T-cell (primary cell): ENCODE results near the gene MCM9. TPM values are rescaled to one million over a fixed set of nuclear protein-coding genes. Genes with fewer than 3 reads are reported as not detected.

Source experiments
- ATAC-seq, 4 experiments: fragments of 200-7000 bp in 3 of 4; fragments of 150-1000 bp in 1 of 4; cut with Tn5 transposase; replicated peaks in 1 of 4; 1 replicate in 3 of 4; 2 replicates in 1 of 4; pipeline ENCODE4 v1.10.0; 2021; ENCODE audit warnings: moderate library complexity in 3 of 4, mild to moderate bottlenecking in 2 of 4, moderate number of reproducible peaks in 1 of 4
- CTCF ChIA-PET, 2 donors: fragments of 300-600 bp; sonication (Branson Sonifier 250); formaldehyde crosslinking; loops; one replicate each; lab custom pipeline; 2022; ENCODE audit warnings: antibody characterized with exemption in 2 of 2; lab: Charles Lee
- POLR2A ChIA-PET, 2 donors: fragments of 300-600 bp; sonication (Branson Sonifier 250); formaldehyde crosslinking; loops; one replicate each; lab custom pipeline; 2022; ENCODE audit warnings: antibody characterized with exemption in 2 of 2; lab: Charles Lee
- DNase-seq, 35 experiments: peaks; one replicate each; pipeline versions ENCODE4 v3.0.0 to v3.0.0-alpha.2; 2013 to 2023
- H3K27ac ChIP-seq: one replicate; pipeline ENCODE4 v1.5.1; 2013; ENCODE audit warnings: low read length
- H3K27me3 ChIP-seq, 2 experiments: replicated peaks in 1 of 2; 1 replicate in 1 of 2; 2 replicates in 1 of 2; pipeline versions ENCODE4 v1.6.1 to v1.7.0; 2013; ENCODE audit warnings: low read length in 1 of 2, mixed read lengths in 1 of 2; ENCODE audit not compliant: control insufficient read depth in 2 of 2, insufficient read depth in 2 of 2; ENCODE audit errors: extremely low read depth in 1 of 2
- H3K36me3 ChIP-seq, 2 donors: 1 replicate in 1 of 2; 2 replicates in 1 of 2; pipeline versions ENCODE4 v1.6.1 to v1.7.0; 2013; ENCODE audit warnings: low read length in 1 of 2; ENCODE audit not compliant: control insufficient read depth in 2 of 2, insufficient read depth in 1 of 2; ENCODE audit errors: extremely low read depth in 1 of 2
- H3K4me1 ChIP-seq, 2 experiments: 1 replicate in 1 of 2; 2 replicates in 1 of 2; pipeline versions ENCODE4 v1.6.1 to v1.7.0; 2013; ENCODE audit warnings: low read length in 2 of 2, mixed read lengths in 1 of 2; ENCODE audit not compliant: insufficient read depth in 2 of 2, control insufficient read depth in 1 of 2; ENCODE audit errors: extremely low read depth in 1 of 2
- H3K4me3 ChIP-seq, 2 donors: 1 replicate in 1 of 2; 2 replicates in 1 of 2; pipeline versions ENCODE4 v1.5.1 to v1.7.0; 2013; ENCODE audit warnings: mild to moderate bottlenecking in 2 of 2, low read length in 1 of 2, moderate library complexity in 1 of 2; ENCODE audit not compliant: control insufficient read depth in 1 of 2; ENCODE audit errors: extremely low read depth in 1 of 2
- H3K9me3 ChIP-seq: 2 replicates; pipeline ENCODE4 v1.7.0; 2013
- H3K27ac Mint-ChIP-seq, 2 donors: one replicate each; pipeline ENCODE4 v1.8.0; 2020 to 2021; ENCODE audit warnings: mild to moderate bottlenecking in 2 of 2, mixed read lengths in 2 of 2
- H3K27me3 Mint-ChIP-seq, 2 donors: one replicate each; pipeline ENCODE4 v1.8.0; 2021 to 2022; ENCODE audit warnings: mixed read lengths in 2 of 2
- H3K36me3 Mint-ChIP-seq: one replicate; pipeline ENCODE4 v1.8.0; 2021; ENCODE audit warnings: mixed read lengths
- H3K4me1 Mint-ChIP-seq, 3 donors: one replicate each; pipeline ENCODE4 v1.8.0; 2020 to 2022; ENCODE audit warnings: mixed read lengths in 3 of 3, mild to moderate bottlenecking in 1 of 3
- H3K4me3 Mint-ChIP-seq, 3 donors: one replicate each; pipeline ENCODE4 v1.8.0; 2020 to 2022; ENCODE audit warnings: mild to moderate bottlenecking in 3 of 3, mixed read lengths in 3 of 3, moderate library complexity in 3 of 3
- H3K9me3 Mint-ChIP-seq, 3 donors: one replicate each; pipeline ENCODE4 v1.8.0; 2020 to 2022; ENCODE audit warnings: mixed read lengths in 3 of 3
- WGBS: methylation state at CpG from one replicate; pipeline ENCODE4 v1.1.5; 2013; ENCODE audit warnings: missing lambda C conversion rate; ENCODE audit not compliant: insufficient coverage; 5-methylcytosine and 5-hydroxymethylcytosine counted together
- total RNA-seq, 35 experiments: library from RNA in 6 of 35; stranded (reverse) in 6 of 35; fragments of 120-200 nt in 1 of 35; gene quantifications; one replicate each; pipeline versions ENCODE4 v1.2.1 to v1.2.4 and lab custom pipeline; 2013 to 2026

The MCM9 gene
- total RNA-seq, 5 donors from 2014 or later (not counting 1 experiment from before 2014, with no cell fraction given), result 27.9 to 34.8 (median 31.4) TPM

DNA sequence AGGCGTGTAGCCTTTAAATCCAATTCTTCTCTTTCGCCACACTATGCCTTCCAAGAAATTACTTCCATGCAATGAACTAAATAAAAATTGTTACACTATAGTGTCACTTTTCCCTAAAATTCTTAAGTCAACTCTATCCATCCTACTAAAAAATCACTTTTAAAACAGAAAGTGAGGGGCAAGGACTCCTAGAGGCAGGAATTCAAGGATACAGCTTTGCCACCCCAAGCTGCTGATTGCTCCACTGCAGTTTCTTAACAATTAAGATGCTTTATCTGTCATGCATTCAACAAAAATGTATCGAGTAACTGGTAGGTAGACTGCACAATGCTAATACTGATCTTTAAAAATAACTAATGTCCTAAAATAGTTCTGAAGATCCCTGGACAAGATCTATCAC, 4.3 kb downstream of the MCM9 start:
- Histone ChIP-seq H3K4me1 (peaks cover 2 to 7% of the 10 kb centered on the region in 2 experiments), H3K4me3 (no peak overlapping the region), H3K27ac (no peak overlapping the region), H3K9me3 (no peaks in the 10 kb centered on the region), H3K27me3 (no peaks in the 10 kb centered on the region), H3K36me3 (peaks cover 0 to 20% of the 10 kb centered on the region in 2 donors)
- Mint-ChIP-seq H3K36me3 (peaks cover 31% of the 10 kb centered on the region), H3K4me3 (no peak overlapping the region), H3K27ac (no peak overlapping the region), H3K4me1 (peaks cover 35 to 41% (median 40%) of the 10 kb centered on the region in 3 donors), H3K27me3 (no peaks in the 10 kb centered on the region), H3K9me3 (no peaks in the 10 kb centered on the region)
- CTCF ChIA-PET, result interaction anchor here in 1 of 2 donors (0.6 kb wide), 1 partner anchor 34 kb away, joined by 3 read pairs; no protein-coding TSS in a partner anchor
- DNase-seq (no peak), ATAC-seq (no peak)
- 90% methylated on average over 2 of the region's 3 CpGs for WGBS
- POLR2A ChIA-PET, result no interaction called here

DNA sequence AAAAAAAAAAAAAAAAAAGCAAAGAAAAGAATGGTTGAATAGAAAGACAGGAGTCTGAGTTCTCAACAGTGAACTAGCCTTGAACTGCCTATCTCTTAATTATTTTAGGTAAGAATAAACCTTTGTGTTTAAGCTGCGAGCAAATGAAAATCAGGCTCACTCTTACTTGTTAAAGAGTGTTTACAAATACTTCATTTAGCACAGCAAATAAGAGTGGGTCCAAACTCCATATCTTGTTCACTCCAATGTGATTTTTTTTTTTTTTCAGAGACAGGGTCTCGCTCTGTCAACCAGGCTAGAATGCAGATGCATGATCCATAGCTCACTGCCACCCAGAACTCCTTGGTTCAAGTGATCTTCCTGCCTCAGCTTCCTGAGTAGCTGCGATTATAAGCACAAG, 11.9 kb downstream of the MCM9 start:
- DNase-seq (no peak), ATAC-seq (no peak)
- CTCF ChIA-PET, result interaction anchor here (0.6 to 0.7 kb wide), 2 partner anchors 461 to 646 kb away, joined by 3 to 4 read pairs; no protein-coding TSS in a partner anchor
- WGBS, result 100% methylated on average over 2 of the region's 3 CpGs
- Mint-ChIP-seq H3K27me3 (no peaks in the 10 kb centered on the region), H3K9me3 (no peaks in the 10 kb centered on the region), H3K36me3 (peaks cover 62% of the 10 kb centered on the region), H3K27ac (no peak overlapping the region), H3K4me1 (peaks cover 7 to 14% (median 10%) of the 10 kb centered on the region in 3 donors), H3K4me3 (no peak overlapping the region)
- no peaks in the 10 kb centered on the region for H3K9me3 ChIP-seq
- H3K27ac ChIP-seq, result no peak overlapping the region
- H3K4me3 ChIP-seq, result no peak overlapping the region
- H3K36me3 ChIP-seq, result peaks cover 3 to 56% of the 10 kb centered on the region in 2 donors
- H3K4me1 ChIP-seq, result no peaks in the 10 kb centered on the region
- POLR2A ChIA-PET, result interaction anchor here (0.6 to 1.1 kb wide), 2 partner anchors 19 to 23 kb away, joined by 3 to 4 read pairs; no protein-coding TSS in a partner anchor
- H3K27me3 ChIP-seq, result no peaks in the 10 kb centered on the region

DNA sequence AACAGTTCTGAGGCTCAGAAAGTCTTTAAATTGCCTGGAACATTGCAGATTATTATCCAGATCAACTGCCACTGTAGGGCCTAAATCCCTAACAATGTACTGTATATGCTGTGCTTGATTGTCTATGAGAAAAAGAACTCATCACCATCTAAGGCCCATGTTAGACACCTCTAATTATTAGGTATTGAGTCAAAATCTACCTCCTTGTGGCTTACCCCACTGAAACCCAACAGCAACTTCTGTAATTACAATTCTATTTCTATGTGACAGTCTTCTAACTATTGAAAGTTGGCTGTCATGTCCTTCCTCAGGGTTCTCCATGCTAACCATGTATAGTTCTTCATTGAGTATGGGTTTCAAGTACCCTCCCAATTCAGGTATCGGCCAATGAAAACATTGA, 13.9 kb downstream of the MCM9 start:
- H3K4me3 ChIP-seq, result no peak overlapping the region
- no peaks in the 10 kb centered on the region for H3K27me3 ChIP-seq
- no peaks in the 10 kb centered on the region for H3K27me3 Mint-ChIP-seq
- H3K27ac Mint-ChIP-seq, result no peak overlapping the region
- 100% methylated on average over 1 of the region's 1 CpG for WGBS
- ATAC-seq, result no peak
- DNase-seq, result no peak
- H3K9me3 Mint-ChIP-seq, result no peaks in the 10 kb centered on the region
- peaks cover 62% of the 10 kb centered on the region for H3K36me3 Mint-ChIP-seq
- no peak overlapping the region for H3K27ac ChIP-seq
- CTCF ChIA-PET, result interaction anchor here in 1 of 2 donors (1.5 kb wide), 1 partner anchor 8 kb away, joined by 5 read pairs; no protein-coding TSS in a partner anchor
- H3K9me3 ChIP-seq, result no peaks in the 10 kb centered on the region
- no peaks in the 10 kb centered on the region for H3K4me1 ChIP-seq
- H3K4me3 Mint-ChIP-seq, result no peak overlapping the region
- peaks cover 4 to 7% (median 7%) of the 10 kb centered on the region in 3 donors for H3K4me1 Mint-ChIP-seq
- POLR2A ChIA-PET, result interaction anchor here in 1 of 2 donors (1.0 kb wide), 1 partner anchor 8 kb away, joined by 3 read pairs; no protein-coding TSS in a partner anchor
- peaks cover 3 to 56% of the 10 kb centered on the region in 2 donors for H3K36me3 ChIP-seq

DNA sequence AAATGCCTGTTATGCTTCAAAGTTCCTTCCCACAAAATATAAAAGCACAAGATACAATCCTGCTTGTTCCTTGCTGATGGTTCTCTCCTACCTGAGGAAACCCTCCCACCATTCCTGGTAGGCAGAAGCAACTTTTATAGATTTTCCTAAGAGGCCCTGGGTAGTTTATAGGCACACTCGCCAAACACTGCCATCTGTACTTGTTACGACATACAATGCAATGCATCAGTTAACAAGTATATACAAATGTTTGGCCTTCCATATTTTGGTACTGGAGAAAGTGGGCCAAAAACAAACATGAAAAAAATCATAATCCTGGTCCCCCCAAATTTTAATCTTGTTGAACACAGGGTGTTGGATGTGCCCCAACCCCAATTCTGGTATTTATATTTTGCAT, 16.6 kb downstream of the MCM9 start:
- Mint-ChIP-seq H3K27me3 (no peaks in the 10 kb centered on the region), H3K27ac (no peak overlapping the region), H3K9me3 (no peaks in the 10 kb centered on the region), H3K4me3 (no peak overlapping the region), H3K4me1 (peaks cover 0 to 9% (median 5%) of the 10 kb centered on the region in 3 donors), H3K36me3 (peaks cover 69% of the 10 kb centered on the region)
- H3K36me3 ChIP-seq, result peaks cover 3 to 59% of the 10 kb centered on the region in 2 donors
- H3K27me3 ChIP-seq, result no peaks in the 10 kb centered on the region
- no peak overlapping the region for H3K4me3 ChIP-seq
- DNase-seq (no peak), ATAC-seq (no peak)
- WGBS, result no CpG with 5 or more reads among the region's 2 CpGs
- no peaks in the 10 kb centered on the region for H3K4me1 ChIP-seq
- H3K27ac ChIP-seq, result no peak overlapping the region
- POLR2A ChIA-PET, result no interaction called here
- CTCF ChIA-PET, result no interaction called here
- no peaks in the 10 kb centered on the region for H3K9me3 ChIP-seq

DNA sequence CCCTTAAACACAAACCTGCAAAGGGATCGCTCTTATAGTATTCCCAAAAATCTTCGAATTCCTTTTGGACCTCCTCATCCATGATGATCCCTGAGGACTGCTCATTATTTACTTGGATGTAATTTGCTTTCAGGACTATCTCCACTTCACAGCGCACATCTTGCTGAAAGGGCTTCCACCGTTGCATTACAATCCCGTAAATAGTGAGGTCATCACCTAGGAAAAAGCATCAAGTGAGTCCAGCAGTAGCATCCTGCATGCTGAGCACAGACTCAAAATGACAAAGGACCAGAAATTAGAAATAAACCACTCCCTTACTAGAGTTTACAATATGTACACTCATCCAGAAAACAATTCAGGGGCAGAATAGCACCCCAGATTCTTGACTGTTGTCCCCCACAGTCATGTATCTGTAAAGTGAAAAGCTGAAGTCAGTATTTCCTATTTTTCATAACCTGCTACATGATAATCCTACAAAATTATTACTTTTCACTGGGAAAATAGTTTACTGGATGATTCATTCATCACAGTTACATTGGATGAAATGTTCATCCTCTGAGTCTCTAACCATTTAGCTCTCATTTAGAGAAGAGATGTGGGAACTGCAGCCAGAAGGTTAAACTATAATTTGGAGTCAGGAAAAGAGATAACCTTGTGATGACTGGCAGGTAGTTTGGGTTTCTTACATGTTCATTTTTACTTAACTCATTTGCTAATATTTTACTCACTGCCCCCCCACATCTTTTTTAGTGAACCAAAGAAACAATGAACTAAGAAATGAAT, 17.2 kb downstream of the MCM9 start:
- Histone ChIP-seq H3K4me3 (no peak overlapping the region), H3K4me1 (no peaks in the 10 kb centered on the region), H3K36me3 (peaks cover 3 to 61% of the 10 kb centered on the region in 2 donors), H3K27me3 (no peaks in the 10 kb centered on the region), H3K9me3 (no peaks in the 10 kb centered on the region), H3K27ac (no peak overlapping the region)
- H3K27ac Mint-ChIP-seq, result no peak overlapping the region
- no peak overlapping the region for H3K4me3 Mint-ChIP-seq
- peaks cover 3 to 9% (median 6%) of the 10 kb centered on the region in 3 donors for H3K4me1 Mint-ChIP-seq
- DNase-seq, result no peak
- ATAC-seq, result no peak
- H3K27me3 Mint-ChIP-seq, result no peaks in the 10 kb centered on the region
- H3K36me3 Mint-ChIP-seq, result peaks cover 74% of the 10 kb centered on the region
- WGBS, result 95% methylated on average over 3 of the region's 5 CpGs
- no peaks in the 10 kb centered on the region for H3K9me3 Mint-ChIP-seq
- CTCF ChIA-PET, result no interaction called here
- POLR2A ChIA-PET, result no interaction called here

DNA sequence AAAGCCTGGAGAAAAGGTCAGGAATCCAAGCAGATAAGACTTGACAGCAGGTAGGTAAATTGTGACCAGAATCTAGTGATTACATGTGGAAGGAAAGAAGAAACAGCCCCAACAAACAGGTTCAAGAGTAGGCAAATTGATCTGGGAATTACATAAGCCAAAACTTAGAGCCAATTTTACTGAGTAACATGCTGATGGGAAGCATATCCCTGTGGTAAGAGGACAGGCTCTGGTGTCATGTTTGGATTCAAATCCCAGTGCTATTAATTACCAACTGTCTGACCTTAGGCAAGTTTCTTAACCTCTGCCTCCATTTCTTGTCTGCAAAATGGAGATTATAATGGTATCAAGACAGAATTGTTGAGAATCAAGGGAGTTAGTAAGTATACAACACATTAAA, 20.4 kb downstream of the MCM9 start:
- H3K36me3 ChIP-seq, result peaks cover 0 to 60% of the 10 kb centered on the region in 2 donors
- H3K27ac ChIP-seq, result peak overlapping the region; percentile 27
- ATAC-seq, result no peak
- Mint-ChIP-seq H3K36me3 (peaks cover 65% of the 10 kb centered on the region), H3K4me1 (peaks cover 5 to 11% (median 7%) of the 10 kb centered on the region in 3 donors), H3K9me3 (no peaks in the 10 kb centered on the region), H3K27me3 (no peaks in the 10 kb centered on the region), H3K4me3 (no peak overlapping the region), H3K27ac (peak overlapping the region; percentile 7 to 66)
- H3K9me3 ChIP-seq, result no peaks in the 10 kb centered on the region
- CTCF ChIA-PET, result interaction anchor here in 1 of 2 donors (0.7 to 1.5 kb wide), 2 partner anchors 18 to 239 kb away, joined by 3 read pairs; no protein-coding TSS in a partner anchor
- H3K4me1 ChIP-seq, result no peaks in the 10 kb centered on the region
- H3K4me3 ChIP-seq, result no peak overlapping the region
- no peaks in the 10 kb centered on the region for H3K27me3 ChIP-seq
- DNase-seq, result no peak
- POLR2A ChIA-PET, result no interaction called here
